ENCODE data around the gene RXRA.
A peak's percentile ranks its signal among the peaks of the same experiment; 100 is the strongest.

The RXRA gene

DNA sequence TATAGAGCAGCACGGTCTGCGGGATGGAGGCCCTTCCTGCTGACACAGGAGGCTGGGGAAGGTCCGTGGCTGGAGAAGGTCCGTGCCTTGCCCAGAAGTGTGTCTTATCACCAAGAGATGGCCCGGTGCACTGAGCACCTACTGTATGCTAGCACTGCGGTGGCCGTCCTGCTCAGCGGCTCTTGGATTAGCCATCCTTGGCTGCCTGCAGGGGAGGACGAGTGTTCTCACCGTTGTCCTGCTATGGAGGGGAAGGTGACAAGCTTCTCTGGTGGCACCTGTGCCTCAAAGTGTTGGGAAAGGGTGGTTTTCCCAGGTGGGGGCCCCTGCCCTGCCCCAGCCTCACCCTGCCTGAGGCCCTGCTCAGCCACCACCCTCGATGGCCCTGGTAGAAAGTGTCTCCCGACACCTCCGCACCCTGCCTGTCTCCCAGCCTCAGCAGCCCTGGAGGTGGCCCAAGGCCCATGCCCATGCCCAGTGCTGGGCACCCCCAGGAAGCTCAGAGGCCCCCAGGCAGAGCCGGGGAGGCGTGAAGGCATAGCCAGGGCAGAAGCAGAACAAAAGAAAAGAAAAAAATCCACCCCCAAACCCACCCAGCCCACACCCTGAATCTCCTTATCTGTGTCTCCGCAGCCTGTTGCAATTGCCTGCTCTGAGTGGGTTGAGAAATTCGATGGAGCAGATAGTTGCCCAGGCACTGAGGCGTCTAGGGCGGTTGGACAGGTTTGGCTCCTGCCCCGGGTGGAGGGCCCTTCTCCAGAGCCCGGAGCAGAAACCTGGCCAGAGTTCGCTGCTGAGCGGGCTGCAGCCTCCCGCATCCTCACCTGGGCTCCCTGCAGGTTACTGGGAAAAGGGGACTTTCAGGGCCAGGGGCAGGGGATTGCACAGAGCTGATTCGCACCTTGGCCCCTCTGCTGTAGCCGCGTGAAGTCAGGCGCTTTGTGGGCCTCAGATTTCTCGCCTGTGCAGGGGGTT lies 30.5 kb downstream of the RXRA start:
- no peak for DNase-seq

DNA sequence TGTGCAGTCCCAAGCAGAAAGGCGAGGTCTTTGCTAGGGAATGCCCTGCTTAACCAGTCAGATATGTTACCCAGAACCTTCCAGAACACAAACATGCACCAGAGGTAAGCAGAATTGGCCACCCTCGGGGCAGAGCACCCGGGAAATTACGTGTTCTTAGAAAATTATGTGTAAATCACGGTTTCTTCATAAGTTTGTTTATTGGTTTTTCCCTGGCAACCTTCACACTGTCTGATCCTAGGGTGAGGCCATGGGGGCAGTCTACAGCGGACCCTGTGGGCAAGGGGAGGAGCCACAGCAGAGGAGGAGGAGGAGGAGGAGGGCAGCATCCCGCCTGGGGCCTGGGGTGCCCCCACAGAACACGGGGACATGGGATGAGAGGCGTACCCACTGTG lies 31.4 kb downstream of the RXRA start:
- no peak for DNase-seq

DNA sequence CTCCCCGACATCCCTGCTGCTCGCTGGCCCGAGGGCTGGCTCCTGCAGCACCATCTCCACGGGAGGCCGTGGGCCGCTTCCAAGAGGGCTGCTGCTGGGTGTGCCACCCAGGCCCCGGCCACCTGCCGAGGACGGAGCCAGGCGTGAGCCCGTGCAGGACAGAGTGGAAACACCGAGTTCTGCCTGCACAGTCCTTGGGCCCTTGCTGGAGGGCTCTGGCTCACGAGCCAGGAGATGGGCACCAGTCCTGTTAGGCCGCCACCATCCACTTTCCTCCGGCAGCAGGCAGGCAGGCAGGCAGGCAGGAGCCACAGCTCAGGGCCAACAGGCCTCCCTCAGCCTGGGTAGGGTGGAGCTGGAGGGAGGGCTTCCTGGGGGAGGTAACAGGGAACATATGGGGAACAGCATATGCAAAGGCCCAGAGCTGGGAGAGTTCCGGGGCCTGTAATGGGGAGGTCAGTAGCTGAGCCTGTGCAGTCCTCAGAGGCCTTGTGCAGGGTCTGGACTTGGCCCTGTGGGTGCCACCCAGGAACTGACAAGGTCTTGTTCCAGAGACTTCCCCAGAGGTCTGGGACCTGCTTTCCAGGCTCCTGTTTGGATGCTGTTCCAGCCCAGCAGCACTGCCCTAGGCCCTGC lies 31.9 kb downstream of the RXRA start:
- DNase-seq, result no peak

DNA sequence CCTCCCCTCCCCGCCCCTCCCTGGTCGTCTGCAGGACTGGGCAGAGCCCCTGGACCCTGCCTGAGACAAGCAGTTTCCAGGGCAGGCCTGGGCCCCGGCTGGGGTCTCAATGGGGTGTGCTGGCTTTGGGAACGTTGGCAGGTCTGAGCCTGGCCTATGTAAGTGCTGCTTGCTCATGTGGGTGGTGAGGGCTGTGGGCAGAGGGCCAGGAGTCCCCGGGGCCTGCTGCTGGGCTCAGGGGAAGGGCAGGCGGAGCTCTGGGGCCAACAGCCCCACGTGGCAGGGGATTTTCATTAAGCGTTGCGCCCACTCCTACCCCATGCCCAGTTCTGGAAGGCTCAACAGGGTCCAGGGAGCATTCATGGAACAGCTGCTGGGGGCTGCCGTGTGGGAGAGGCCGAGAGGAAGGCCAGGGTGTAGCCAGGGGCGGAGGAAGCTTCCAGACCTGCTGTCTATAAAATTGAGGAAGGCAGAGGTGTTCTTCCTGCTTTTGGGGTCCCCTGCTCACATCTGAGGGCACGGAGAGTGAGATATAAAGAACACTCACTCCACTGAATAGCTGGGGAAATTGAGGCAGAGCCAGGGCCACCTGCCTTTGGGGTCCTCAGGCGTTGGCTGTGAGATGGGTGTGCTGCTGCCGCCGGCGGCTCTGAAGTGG lies 32.5 kb downstream of the RXRA start:
- DNase-seq, result no peak

DNA sequence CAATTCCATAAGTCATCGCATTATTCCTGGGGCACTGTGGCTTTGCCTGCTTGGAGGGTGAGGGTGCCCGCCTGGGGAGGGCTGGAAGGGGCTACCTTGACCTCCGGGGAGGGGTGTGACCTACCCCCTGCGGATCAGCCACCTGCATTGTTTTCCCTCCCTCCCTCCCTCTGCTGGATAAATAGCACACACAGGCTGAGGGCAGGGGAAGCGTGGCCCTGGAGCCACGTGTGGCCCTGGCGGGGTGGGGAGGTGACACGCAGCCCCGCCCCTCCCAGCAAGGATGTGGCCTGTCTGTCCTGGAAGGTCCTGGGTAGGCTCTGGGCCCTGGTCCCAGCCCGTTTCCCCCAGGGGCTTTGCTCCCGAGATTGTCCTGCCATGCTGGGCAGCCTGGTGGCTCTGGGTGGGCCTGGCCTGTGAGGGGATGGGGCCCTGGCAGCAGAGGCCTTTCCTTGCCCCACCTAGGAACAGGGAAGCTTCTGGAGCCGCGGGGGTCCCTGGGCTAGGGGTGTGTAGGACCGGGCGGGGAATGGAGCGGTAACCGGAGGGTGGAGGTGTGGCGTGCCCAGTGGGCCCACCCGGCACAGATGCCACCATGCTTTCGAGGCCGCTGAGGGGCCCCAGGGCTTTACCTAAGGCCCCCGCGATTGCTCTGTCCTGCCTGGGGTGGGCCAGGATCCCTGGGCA lies 33.4 kb downstream of the RXRA start:
- DNase-seq, result no peak

DNA sequence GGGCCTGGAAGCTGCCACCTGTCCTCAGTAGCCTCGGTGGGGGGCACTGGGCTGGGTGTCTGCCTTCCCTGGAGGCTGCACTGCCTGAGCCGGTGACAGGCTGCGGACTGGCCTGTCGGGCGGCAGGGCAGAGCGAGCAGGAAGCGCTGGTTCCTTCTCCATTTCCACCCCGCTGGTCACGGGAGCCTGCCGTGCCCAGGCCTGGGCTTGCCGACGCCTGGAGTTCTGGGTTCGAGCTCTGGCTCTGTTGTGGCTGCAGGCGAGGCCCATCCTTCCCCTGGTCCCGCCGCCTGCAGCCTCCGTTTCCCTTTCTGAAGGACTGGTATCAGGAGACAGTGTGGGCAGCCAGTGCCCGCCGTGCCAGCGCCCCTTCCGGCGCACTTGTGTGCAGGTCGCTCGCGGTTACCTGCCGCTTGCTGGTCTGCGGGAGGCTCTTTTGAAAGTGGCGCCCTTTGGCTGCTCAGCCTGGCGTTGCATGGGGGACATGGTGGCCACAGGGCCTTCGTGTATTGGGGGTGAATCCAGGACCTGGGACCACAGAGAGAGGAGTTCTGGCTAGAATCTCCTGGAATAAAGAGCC lies 34.0 kb downstream of the RXRA start:
- DNase-seq, result peak; percentile 58

DNA sequence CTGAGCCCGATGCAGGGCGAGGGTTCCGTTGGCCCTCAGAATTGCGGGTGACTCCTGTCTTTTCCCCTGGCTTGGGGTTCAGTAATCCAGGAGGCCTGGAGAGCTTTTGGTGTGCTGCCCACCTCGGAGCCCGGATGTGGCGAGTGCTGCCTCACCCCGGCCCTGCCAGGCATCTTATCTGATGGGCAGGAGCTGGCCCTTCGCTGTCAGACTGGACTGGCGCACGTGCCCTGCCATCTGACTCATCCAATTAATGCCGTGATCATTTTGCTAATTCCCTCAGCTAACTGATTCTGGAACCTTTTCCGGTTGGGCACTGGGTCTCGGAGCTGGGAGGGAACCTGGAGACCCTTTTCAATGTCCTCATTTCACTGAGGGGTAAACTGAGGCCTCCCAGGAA lies 34.6 kb downstream of the RXRA start:
- no peak for DNase-seq

DNA sequence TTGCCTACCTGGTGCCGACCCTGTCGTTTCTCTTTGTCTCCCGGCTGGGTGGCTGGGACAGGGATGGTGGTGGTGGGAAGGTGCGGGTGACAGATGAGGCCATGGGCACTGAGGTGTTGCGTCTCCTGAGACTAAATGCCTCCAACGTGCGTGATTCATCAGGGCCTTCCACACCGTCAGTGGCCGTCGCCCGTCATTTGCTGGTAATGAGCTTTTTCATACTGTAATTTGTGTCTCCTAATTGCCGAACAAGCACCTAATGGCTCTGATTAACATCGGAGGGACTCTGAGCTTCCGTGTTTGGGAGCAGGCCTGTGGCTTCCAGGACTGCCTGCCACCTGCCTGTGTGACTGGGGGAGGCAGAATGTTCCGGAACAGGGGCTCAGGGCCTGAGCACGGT lies 35.2 kb downstream of the RXRA start:
- no peak for DNase-seq

DNA sequence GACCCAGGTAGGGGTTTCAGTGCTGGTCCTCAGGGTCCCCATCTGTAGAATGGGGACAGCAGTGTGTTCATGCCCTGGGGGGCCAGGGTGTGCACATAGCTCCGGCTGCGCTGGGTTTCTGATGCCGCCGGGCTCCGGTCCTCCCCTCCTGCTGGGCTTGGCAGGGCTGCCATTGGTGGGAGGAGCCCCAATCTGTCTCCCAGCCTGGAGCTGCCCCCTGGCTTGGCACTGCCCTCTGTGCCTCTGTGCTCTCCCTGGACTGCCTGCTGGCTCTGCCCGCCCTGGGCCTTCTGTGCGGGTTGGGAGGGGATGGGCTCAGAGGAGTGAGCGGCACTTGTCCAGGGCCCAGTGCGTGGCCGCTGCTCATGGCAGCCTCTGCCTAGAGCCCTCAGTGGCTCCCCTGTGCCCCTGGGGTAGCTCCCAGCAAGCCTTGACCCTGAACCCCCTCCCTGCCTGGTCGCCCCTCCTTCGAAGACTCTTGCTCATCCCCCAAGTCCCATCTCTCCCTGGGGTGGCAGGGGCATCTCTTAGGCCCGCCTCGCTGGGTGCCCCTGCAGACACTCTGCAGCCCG lies 35.7 kb downstream of the RXRA start:
- no peak for DNase-seq

DNA sequence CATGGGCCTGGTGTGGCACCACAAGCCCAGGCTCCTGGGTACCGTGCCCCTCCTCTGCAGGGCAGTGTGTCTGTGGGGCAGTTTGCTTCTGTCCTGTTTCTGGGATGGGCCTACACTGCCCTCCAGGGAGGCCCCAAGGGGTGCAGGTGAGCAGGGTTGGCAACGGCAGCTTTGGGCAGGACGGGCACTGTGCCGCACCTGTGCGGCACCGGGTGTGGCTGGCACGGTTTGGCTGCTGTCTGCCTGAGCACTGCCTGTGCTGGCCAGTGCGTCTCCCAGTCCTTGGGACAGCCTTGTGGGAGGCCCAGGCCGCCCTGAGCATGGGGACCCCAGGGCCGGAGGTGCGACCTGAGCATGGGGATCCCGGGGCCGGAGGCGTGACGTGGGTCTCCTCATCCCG lies 37.2 kb downstream of the RXRA start:
- no peak for DNase-seq

DNA sequence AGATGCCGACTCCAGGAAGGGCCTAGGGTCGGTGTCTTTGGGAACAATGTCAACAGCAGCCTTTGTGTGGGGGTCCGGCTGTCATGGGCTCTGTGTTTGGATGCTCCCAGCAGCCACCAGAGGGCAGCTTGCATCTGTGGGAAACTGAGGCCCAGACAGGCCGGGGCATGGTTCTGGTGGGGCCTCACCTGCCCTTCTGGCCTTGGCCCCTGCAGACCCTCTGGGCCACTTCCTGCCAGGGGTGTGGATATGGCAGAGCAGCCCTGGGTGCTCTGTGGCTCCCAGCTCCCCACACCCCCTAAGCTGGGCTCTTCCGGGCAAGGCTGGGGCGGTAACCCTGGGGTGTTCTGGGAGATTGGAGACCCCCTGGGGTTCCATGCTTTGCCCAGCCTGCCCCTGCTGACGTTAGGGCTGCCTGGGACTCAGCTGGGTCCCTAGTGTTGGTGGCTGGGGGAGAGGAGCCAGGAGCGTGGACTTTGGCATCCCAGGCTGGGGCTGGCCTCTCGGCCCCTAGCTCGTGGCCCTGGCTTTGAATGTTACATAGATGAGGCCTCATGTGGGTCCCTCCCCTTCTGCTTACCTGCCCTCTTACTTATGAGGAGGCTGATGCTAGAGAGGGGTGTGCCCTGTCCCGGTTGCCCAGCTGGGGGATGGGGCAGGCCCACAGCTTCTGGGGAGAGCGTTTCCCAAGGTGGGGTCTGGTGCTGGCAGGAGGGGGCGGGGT lies 38.3 kb downstream of the RXRA start:
- DNase-seq, result no peak

DNA sequence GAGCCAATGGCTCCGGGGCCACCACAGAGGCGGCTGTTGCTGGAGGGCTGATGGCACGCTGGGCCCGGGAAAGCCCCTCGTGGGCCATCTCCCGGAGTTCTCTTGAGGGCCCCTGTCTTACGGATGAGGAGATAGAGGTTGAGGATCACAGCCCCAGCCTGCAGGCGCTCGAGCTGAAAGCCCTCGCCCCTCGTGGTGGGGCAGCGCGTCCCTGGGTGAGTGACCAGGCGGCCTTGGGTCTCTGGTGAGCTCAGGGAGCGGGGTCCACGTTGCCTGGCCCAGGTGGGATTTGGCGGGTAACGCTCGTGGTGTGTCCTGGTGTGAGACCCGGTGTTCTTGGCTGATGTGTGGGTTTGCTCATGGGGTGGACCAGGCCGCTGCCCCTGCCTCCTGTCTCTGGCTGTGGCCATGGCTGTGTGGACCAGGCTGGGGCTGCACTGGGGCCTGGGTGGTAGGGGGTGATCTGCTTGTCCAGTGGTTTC lies 38.9 kb downstream of the RXRA start:
- DNase-seq, result no peak

DNA sequence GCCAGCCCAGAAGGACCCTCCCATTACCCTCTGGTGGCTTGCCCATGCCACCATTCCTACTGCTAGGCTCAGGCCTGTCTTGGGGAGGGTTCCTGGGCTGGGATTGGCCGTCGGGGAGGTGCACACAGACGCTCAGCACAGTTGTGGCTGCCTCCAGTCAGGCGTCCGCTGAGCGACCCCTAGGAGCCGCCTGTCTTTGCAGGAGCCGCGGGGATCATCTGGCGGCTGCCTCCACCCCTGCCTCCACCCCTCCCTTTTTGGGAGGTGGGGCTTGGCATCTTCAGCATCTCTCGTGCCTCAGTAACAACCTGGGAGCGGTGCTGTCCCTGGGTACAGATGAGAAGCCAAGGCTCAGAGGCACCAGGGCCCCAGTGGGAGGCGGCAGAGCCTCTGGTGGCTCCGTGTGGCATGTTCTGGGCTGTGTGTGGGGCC lies 39.6 kb downstream of the RXRA start:
- DNase-seq, result no peak

DNA sequence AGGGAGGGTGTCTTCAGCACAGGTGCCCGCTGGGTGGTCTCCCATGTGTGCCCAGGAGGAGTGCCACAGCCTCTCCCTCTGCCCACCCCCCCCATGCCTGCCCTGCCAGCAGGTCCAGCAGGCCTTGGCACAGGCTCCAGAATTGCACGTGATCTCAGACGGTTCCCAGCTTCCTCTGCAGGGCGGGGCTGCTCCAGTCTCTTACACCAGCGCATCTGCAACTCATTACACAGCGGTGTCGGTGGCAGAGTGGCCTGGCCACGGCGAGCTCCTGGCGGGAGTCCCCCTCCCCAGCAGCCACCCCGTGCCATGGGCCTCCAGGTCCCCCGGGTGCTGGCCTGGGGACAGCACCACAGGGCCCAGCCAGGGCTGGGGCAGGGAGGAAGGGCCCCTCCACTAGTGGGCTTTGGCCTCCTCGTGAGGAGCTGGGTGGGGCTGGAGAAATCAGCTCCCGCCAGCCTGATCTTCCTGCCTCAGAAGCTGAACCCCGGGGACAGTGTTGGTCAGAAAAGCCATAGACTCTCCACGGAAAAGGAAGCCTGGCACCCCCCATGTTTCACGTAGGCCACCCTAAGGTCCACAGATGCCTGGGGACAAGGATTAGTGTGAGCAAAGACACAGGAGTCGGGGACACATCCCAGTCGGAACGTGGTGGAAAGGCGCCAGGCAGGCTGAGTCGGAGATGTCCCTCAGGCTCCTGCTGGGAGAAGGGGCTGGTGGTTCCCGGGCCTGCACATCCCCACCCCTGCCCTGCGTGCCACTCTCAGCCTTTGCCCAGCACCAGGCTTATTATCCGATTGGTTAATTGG lies 40.2 kb downstream of the RXRA start:
- peak; percentile 84 for DNase-seq

DNA sequence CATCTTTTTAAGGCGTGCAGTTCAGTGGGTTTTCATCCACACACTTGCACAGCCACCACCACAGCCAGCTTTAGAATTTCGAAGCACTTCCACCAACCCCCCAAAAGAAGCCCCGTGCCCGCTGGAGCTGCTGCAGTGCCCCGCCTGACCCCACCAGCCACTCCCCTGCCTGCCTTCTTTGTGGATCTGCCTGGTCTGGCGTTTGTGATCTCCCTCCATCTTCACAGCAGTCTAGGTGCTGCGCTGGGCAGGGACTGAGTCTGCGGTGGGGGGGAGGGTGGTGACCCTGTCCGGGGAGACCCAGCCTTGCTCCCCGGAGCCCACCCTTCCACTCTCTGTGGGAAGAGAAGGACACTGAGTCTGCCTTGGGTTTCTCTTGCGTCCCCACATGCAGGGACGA lies 40.8 kb downstream of the RXRA start:
- no peak for DNase-seq

DNA sequence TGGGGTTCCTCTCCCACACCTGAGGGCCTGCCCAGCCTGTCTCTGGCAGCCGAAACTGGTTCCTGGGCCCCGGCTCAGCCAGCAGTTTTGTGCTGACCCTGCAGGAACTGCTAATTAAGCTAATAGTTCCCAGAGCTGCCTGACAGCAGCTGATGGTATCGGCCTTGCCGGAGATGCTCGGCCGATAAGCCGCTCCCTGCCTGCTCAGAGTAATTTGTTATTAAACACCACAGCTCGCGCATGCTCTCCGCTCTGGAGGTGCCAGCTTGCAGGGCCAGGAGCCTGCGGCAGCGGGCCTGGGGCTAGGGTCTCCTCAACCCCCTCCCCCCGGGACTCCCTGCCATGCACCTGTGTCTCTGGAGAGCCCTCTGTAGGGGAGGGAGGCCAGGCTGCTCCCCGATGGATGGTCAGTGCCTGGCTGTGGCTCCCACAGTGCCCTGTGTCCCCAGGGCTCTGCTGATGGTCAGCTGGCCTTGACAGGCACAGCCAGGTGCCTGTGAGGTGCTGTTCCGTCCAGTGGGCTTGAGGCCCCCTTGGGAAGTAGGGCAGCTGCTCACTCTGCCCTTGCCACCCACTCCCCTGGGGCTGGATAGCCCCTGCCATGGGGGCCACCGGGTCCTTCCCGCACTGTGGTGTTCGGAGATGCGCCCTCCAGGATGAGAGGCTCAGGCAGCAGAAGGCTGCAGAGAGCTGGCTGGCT lies 41.7 kb downstream of the RXRA start:
- no peak for DNase-seq

DNA sequence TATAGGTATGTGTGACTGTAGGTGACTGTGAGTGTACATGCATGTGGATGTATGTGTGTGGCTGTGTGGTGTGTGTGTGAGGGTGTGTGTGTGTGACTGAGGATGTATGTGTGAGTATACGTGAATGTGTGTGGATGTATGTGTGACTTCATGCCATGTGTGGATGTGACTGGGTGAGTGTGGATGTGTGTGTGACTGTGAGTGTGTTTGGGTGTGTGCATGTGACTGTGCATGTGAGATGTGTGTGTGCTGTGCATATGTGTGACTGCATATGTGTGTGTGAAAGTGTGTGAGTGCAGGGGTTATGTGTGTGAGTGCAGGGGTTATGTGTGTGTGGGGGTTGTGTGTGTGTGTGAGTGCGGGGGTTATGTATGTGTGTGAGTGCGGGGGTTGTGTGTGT lies 42.3 kb downstream of the RXRA start:
- no peak for DNase-seq

DNA sequence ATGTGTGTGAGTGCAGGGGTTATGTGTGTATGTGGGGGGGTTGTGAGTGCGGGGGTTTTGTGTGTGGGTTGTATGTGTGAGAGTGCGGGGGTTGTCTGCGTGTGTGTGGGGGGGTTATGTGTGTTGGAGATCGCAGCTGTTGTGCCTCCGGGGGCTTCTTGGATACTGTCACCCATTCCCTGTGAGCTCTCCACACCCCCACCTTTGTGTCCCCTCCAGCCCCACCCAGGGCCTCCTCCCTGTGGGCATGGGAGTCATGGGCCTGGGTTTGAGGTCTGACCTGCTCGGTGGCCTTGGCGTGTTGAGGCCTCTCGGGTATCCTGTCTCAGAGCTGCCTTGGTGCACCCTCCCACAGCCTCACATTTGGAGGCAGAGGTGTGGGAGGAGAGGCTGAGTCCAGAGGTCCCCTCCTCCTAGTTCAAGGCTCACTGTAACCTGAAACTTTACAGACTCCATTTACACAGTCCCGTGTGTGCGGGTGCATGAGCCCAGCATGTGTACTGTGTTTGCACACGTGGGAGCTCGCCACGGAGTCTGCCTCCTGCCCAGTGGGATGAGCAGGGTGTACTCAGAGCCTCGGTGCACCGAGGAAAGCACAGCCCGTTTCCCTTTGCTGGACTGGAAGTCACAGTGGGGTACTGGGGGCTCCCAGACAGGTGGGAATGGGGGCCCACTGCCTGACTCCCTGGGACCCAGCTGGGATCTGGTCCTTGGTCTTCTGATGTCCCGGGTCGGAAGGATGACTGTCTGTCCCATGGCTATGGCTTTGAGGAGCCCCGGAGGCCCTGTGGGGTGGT lies 43.4 kb downstream of the RXRA start:
- no peak for DNase-seq

DNA sequence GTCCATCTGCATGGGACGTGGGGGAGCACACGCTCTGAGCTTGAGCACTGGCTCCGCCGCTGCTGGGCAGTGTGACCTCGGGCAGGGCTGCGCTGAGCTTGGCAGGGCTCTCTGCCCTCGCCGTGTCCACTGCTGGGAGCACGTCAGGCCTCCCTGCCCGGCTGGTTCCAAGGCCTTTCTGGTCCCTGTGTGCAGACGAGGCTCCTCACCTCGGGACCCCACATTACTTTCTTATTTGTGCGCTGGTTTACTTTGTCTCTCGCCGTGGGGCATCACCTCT lies 43.9 kb downstream of the RXRA start:
- no peak for DNase-seq

DNA sequence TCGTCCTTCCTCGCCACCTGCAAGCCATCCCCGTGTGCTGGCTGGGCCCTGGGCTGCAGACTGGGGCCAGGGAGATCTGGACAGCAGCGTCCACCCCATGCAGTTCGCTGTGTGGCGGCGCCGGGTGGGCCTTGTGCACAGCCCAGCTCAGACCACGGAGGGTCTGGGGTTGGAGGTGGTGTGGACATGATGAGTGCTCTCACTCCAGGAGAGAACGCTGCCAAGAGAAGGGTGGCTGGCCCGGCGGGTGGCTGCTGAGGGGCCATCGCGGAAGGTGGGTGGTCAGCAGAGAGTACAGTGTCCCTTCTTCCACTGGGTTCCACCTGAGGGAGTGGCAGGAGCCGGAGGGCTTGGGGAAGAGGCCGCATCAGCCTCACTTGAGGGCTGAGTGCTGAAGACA lies 44.4 kb downstream of the RXRA start:
- no peak for DNase-seq

Data from suppressor macrophage treated with lipopolysaccharide for 4 hours (primary cell).